Activated T-helper 17 cell treated with anti-CD3 and anti-CD28 coated beads, Interleukin-2, amount 50 U/mL, for 72 hours (primary cell): ENCODE measurements around the gene DIP2C. TPM values are rescaled to one million over a fixed set of nuclear protein-coding genes. Genes with fewer than 3 reads are reported as not detected.
"Not testable (repeated sequence)": the region's sequence is repeated elsewhere in the genome, so short reads cannot be mapped to it uniquely, and the experiment has no call there.

ENCODE experiments used
- ATAC-seq: fragments of 150-1000 bp; cut with Tn5 transposase; replicated peaks from 2 replicates; pipeline ENCODE4 v1.10.0; 2021; ENCODE audit warnings: mild to moderate bottlenecking, moderate library complexity
- H3K27ac Mint-ChIP-seq: one replicate; pipeline ENCODE4 v1.8.0; 2022; ENCODE audit warnings: mixed read lengths
- H3K27me3 Mint-ChIP-seq: one replicate; pipeline ENCODE4 v1.8.0; 2022; ENCODE audit warnings: mixed read lengths
- H3K36me3 Mint-ChIP-seq: one replicate; pipeline ENCODE4 v1.8.0; 2022; ENCODE audit warnings: low read depth, mild to moderate bottlenecking, mixed read lengths
- H3K4me1 Mint-ChIP-seq: one replicate; pipeline ENCODE4 v1.8.0; 2022; ENCODE audit warnings: mixed read lengths
- H3K4me3 Mint-ChIP-seq: one replicate; pipeline ENCODE4 v1.8.0; 2022; ENCODE audit warnings: mild to moderate bottlenecking, mixed read lengths
- H3K9me3 Mint-ChIP-seq: one replicate; pipeline ENCODE4 v1.8.0; 2022; ENCODE audit warnings: mixed read lengths
- total RNA-seq, 2 donors: library from RNA; stranded (reverse); gene quantifications; one replicate each; pipeline ENCODE4 v1.2.3, GENCODE V29; 2022

DIP2C gene
- total RNA-seq, 2 donors from 2014 or later: 1.1 to 1.9 TPM

DNA sequence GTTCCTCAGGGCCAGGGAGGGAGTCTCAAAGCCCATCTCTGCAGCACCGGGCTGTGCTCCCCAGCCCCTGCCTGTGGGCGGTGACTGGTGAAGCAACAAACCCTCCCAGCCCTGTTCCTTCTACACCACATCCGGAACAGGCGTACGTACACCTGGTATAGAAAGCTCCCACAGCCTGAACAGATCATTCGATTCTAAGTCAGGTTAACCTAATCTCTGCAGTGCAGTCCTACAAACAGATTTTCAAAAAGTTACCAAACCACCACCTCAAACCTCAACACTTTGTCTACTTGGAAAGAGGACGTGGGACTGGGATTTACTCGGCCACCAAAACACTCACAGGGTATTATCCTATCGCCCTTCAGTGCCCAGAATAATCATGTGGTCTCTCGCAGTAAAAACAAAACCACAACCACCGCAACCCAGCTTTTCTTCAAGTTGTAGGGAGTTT is 238.4 kb downstream of the DIP2C start:
- Mint-ChIP-seq H3K4me3 (peak overlapping the region; percentile 68), H3K4me1 (peaks cover 35% of the 10 kb centered on the region), H3K36me3 (no peaks in the 10 kb centered on the region), H3K27me3 (no peaks in the 10 kb centered on the region), H3K9me3 (no peaks in the 10 kb centered on the region), H3K27ac (peak overlapping the region; percentile 48)
- ATAC-seq: peak; percentile 99

DNA sequence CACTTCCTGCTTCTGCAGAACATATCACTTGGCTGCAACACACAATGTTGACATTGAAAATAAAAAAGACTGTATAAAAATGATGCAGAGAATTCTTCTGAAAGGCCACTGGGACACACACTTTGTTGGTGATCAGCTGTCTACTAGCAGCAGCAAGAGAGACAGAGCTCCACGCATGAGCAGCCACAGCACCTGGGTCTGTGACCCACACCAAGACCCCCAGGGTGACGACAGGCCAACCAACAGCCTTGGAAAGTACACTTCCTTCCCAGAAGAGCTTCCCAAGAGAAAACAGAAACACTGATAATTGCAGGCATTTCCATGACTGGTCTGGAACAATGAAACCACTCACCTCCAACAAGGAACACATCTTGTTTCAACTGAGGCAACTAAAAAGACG is 239.0 kb downstream of the DIP2C start:
- peak overlapping the region; percentile 68 for H3K4me3 Mint-ChIP-seq
- H3K36me3 Mint-ChIP-seq: no peaks in the 10 kb centered on the region
- peak overlapping the region; percentile 48 for H3K27ac Mint-ChIP-seq
- ATAC-seq: no peak
- H3K27me3 Mint-ChIP-seq: no peaks in the 10 kb centered on the region
- H3K4me1 Mint-ChIP-seq: peaks cover 39% of the 10 kb centered on the region
- no peaks in the 10 kb centered on the region for H3K9me3 Mint-ChIP-seq

GRCh38 chr10:449331-449730 is 240.1 kb downstream of the DIP2C start:
- H3K27ac Mint-ChIP-seq, H3K27me3 Mint-ChIP-seq, ATAC-seq, H3K4me3 Mint-ChIP-seq, H3K9me3 Mint-ChIP-seq, H3K36me3 Mint-ChIP-seq: not testable (repeated sequence)
- peaks cover 36% of the 10 kb centered on the region for H3K4me1 Mint-ChIP-seq

DNA sequence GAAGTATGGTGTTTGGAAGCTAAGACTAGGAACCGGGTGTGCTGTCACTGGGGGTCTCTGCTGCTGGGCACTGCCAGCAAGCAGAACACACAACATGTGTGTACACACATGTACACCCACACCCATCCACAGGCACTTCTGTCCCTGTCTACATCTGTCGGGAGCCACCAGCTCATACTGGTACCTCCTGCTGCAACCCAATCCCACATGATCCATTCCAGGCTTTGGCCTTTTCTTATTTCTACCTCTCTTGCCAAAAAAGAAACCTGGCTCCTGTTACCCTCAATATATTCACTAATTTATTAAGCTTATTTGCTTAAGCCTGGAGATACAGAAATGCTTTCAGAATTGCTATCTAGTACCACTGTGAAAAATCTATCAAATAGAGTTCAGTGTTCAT is 246.0 kb downstream of the DIP2C start:
- Mint-ChIP-seq H3K27ac (no peak overlapping the region), H3K9me3 (peaks cover 4% of the 10 kb centered on the region), H3K4me3 (no peak overlapping the region), H3K27me3 (no peaks in the 10 kb centered on the region), H3K4me1 (peaks cover 22% of the 10 kb centered on the region), H3K36me3 (no peaks in the 10 kb centered on the region)
- ATAC-seq: no peak

DNA sequence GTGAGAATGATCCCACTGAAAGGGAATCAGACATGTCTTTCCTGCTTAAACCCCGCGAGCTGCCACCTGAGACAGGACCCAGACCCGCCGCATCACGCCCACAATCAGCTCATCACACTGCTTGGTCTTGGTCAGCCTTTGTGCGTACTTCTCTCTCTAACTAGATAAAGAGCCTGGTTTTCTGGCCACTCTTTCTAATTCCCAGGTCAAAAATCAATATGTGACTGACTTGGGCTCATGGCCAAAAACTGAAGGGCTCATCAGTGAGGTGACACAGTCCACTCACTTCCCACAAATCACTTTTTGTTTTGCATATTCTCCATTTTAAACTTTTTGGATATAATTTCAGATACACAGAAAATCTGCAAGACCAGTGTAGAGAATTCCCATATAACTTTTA is 247.3 kb downstream of the DIP2C start:
- Mint-ChIP-seq H3K4me1 (peaks cover 28% of the 10 kb centered on the region), H3K27ac (no peak overlapping the region), H3K36me3 (no peaks in the 10 kb centered on the region), H3K9me3 (peaks cover 4% of the 10 kb centered on the region), H3K4me3 (no peak overlapping the region), H3K27me3 (no peaks in the 10 kb centered on the region)
- ATAC-seq: no peak

- Mint-ChIP-seq H3K4me3 (no peak overlapping the region), H3K27me3 (no peaks in the 10 kb centered on the region), H3K36me3 (no peaks in the 10 kb centered on the region), H3K27ac (no peak overlapping the region), H3K4me1 (peaks cover 28% of the 10 kb centered on the region), H3K9me3 (peaks cover 4% of the 10 kb centered on the region)
- no peak for ATAC-seq
Observed at GRCh38 chr10:441659-442058, 247.8 kb downstream of the DIP2C start.

- Mint-ChIP-seq H3K9me3 (peaks cover 4% of the 10 kb centered on the region), H3K4me3 (no peak overlapping the region), H3K36me3 (no peaks in the 10 kb centered on the region), H3K4me1 (peaks cover 18% of the 10 kb centered on the region), H3K27ac (no peak overlapping the region), H3K27me3 (no peaks in the 10 kb centered on the region)
- ATAC-seq: no peak
Observed at GRCh38 chr10:440127-440526, 249.3 kb downstream of the DIP2C start.

GRCh38 chr10:437698-438490 is 251.6 kb downstream of the DIP2C start:
- H3K4me1 Mint-ChIP-seq: peaks cover 21% of the 10 kb centered on the region
- ATAC-seq: peak; percentile 31
- no peaks in the 10 kb centered on the region for H3K27me3 Mint-ChIP-seq
- peak overlapping the region; percentile 47 for H3K27ac Mint-ChIP-seq
- peak overlapping the region; percentile 32 for H3K4me3 Mint-ChIP-seq
- no peaks in the 10 kb centered on the region for H3K36me3 Mint-ChIP-seq
- no peaks in the 10 kb centered on the region for H3K9me3 Mint-ChIP-seq

DNA sequence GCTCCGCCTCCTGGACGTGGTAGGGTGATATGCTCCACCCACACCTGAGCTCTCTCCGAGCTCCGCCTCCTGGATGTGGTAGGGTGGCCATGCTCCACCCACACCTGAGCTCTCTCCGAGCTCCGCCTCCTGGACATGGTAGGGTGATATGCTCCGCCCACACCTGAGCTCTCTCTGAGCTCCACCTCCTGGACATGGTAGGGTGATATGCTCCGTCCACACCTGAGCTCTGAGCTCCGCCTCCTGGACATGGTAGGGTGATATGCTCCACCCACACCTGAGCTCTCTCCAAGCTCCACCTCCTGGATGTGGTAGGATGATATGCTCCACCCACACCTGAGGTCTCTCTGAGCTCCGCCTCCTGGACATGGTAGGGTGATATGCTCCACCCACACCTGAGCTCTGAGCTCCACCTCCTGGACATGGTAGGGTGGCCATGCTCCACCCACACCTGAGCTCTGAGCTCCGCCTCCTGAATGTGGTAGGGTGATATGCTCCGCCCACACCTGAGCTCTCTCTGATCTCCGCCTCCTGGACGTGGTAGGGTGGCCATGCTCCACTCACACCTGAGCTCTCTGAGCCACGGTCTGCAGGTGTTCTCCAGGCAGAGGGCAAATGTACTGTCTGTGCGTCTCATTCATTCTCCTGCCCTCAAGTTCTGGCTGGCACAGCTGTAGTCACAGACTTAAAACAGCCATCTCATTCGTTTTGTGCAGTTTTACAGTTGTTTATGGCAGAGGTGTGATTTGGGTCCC is 252.4 kb downstream of the DIP2C start:
- Mint-ChIP-seq H3K4me1 (peaks cover 17% of the 10 kb centered on the region), H3K27me3 (no peaks in the 10 kb centered on the region), H3K27ac (peak overlapping the region; percentile 47), H3K4me3 (peak overlapping the region; percentile 32), H3K9me3 (no peaks in the 10 kb centered on the region), H3K36me3 (no peaks in the 10 kb centered on the region)
- ATAC-seq: peak; percentile 40

DNA sequence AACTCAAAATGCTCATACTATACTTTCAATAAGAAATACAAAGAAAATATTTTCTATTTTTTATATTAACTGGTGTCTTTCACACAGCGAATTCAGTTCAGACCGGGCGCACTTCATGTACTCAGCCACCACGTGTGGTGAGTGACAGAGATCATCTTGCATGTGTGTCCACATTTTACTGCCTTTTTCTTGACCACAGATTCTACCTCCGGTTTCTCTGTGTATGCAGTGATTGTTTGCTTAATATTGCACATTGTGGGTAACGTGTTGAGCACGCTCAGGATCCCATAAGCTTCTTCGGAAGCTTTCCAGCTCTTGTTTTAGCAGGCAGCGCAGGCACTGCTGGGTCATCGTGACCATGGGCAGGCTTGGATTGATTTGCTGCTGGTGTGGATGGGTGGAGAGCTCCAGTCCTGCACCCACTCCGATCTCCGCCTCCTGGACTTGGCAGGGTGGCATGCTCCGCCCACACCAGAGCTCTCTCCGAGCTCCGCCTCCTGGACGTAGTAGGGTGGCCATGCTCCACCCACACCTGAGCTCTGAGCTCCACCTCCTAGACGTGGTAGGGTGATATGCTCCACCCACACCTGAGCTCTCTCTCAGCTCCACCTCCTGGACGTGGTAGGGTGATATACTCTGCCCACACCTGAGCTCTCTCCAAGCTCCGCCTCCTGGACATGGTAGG is 253.3 kb downstream of the DIP2C start:
- Mint-ChIP-seq H3K36me3 (no peaks in the 10 kb centered on the region), H3K4me1 (peaks cover 17% of the 10 kb centered on the region), H3K9me3 (no peaks in the 10 kb centered on the region), H3K27ac (no peak overlapping the region), H3K27me3 (no peaks in the 10 kb centered on the region), H3K4me3 (no peak overlapping the region)
- no peak for ATAC-seq

GRCh38 chr10:435397-435796 is 254.1 kb downstream of the DIP2C start:
- Mint-ChIP-seq H3K36me3 (no peaks in the 10 kb centered on the region), H3K27me3 (no peaks in the 10 kb centered on the region), H3K4me3 (peak overlapping the region; percentile 33), H3K9me3 (no peaks in the 10 kb centered on the region), H3K27ac (no peak overlapping the region), H3K4me1 (peaks cover 17% of the 10 kb centered on the region)
- no peak for ATAC-seq

GRCh38 chr10:429696-430095 is 259.8 kb downstream of the DIP2C start:
- Mint-ChIP-seq H3K4me1 (peaks cover 16% of the 10 kb centered on the region), H3K27me3 (no peaks in the 10 kb centered on the region), H3K4me3 (no peak overlapping the region), H3K9me3 (no peaks in the 10 kb centered on the region), H3K36me3 (no peaks in the 10 kb centered on the region), H3K27ac (no peak overlapping the region)
- no peak for ATAC-seq

- no peaks in the 10 kb centered on the region for H3K27me3 Mint-ChIP-seq
- H3K4me1 Mint-ChIP-seq: peaks cover 10% of the 10 kb centered on the region
- no peak overlapping the region for H3K4me3 Mint-ChIP-seq
- H3K36me3 Mint-ChIP-seq: no peaks in the 10 kb centered on the region
- no peak overlapping the region for H3K27ac Mint-ChIP-seq
- no peak for ATAC-seq
- H3K9me3 Mint-ChIP-seq: no peaks in the 10 kb centered on the region
Observed at GRCh38 chr10:427761-428519, 261.5 kb downstream of the DIP2C start.

DNA sequence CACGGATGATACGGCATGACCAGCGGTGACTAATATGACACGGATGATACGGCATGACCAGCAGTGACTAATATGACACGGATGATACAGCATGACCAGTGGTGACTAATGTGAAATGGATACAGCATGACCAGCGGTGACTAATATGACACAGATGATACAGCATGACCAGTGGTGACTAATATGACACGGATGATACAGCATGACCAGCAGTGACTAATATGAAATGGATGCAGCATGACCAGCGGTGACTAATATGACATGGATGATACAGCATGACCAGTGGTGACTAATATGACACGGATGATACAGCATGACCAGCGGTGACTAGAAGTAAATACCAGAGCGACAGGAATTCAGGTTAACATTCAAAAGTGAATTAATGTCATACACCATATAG is 264.1 kb downstream of the DIP2C start:
- ATAC-seq, H3K36me3 Mint-ChIP-seq, H3K27ac Mint-ChIP-seq, H3K4me3 Mint-ChIP-seq, H3K9me3 Mint-ChIP-seq, H3K4me1 Mint-ChIP-seq, H3K27me3 Mint-ChIP-seq: not testable (repeated sequence)
